Smooth muscle cell (in vitro differentiated cells): ENCODE data around the gene MYOM3. TPM values are rescaled to one million over a fixed set of nuclear protein-coding genes. Genes with fewer than 3 reads are reported as not detected.
A peak's percentile ranks its signal among the peaks of the same experiment; 100 is the strongest.

Experiments used
- DNase-seq: peaks from one replicate; lab custom pipeline; 2025; ENCODE audit not compliant: unreplicated experiment; lab: John Stamatoyannopoulos, UW
- H2AFZ ChIP-seq: fragments of 200-600 bp; sonication (generic); 2 replicates; pipeline ENCODE4 v1.6.0; 2016; ENCODE audit warnings: antibody characterized with exemption, low read depth, mild to moderate bottlenecking
- H3F3A ChIP-seq: fragments of 200-600 bp; sonication (generic); 2 replicates; pipeline ENCODE4 v1.6.0; 2017; ENCODE audit warnings: antibody characterized with exemption, low read depth
- H3K27ac ChIP-seq: fragments of 200-600 bp; sonication (generic); 2 replicates; pipeline ENCODE4 v1.5.1; 2016; ENCODE audit warnings: low read depth, mild to moderate bottlenecking
- H3K27me3 ChIP-seq: fragments of 200-600 bp; sonication (generic); 2 replicates; pipeline ENCODE4 v1.6.1; 2016; ENCODE audit warnings: low read depth, mild to moderate bottlenecking
- H3K36me3 ChIP-seq: fragments of 200-600 bp; sonication (generic); 2 replicates; pipeline ENCODE4 v1.5.1; 2016; ENCODE audit warnings: low read depth
- H3K4me1 ChIP-seq: fragments of 200-600 bp; sonication (generic); 2 replicates; pipeline ENCODE4 v1.5.1; 2016; ENCODE audit warnings: low read depth
- H3K4me2 ChIP-seq: fragments of 200-600 bp; sonication (generic); 2 replicates; pipeline ENCODE4 v1.6.0; 2016; ENCODE audit warnings: mild to moderate bottlenecking
- H3K4me3 ChIP-seq: fragments of 200-600 bp; sonication (generic); 2 replicates; pipeline ENCODE4 v1.5.1; 2016; ENCODE audit warnings: mild to moderate bottlenecking
- H3K79me2 ChIP-seq: fragments of 200-600 bp; sonication (generic); 2 replicates; pipeline ENCODE4 v1.6.0; 2016; ENCODE audit warnings: low read depth, mild to moderate bottlenecking
- H3K9ac ChIP-seq: fragments of 200-600 bp; sonication (generic); 2 replicates; pipeline ENCODE4 v1.6.0; 2016; ENCODE audit warnings: low read depth
- H3K9me3 ChIP-seq: fragments of 200-600 bp; sonication (generic); replicated peaks from 2 replicates; pipeline ENCODE4 v1.5.1; 2016; ENCODE audit warnings: low read depth
- H4K20me1 ChIP-seq: fragments of 200-600 bp; sonication (generic); 2 replicates; pipeline ENCODE4 v1.6.0; 2016; ENCODE audit warnings: low read depth
- WGBS: methylation state at CpG from one replicate; pipeline ENCODE4 v1.1.7; 2016; ENCODE audit warnings: low lambda C conversion rate; 5-methylcytosine and 5-hydroxymethylcytosine counted together
- polyA plus RNA-seq: library from polyadenylated mRNA; unstranded; fragments of >200 nt; fragmentation: Nextera tagmentation; extraction: Ambion mirVana; gene quantifications from 2 replicates; pipeline ENCODE4 v1.2.1, GENCODE V29; 2016
- total RNA-seq: library from RNA; depleted of rRNA; stranded (reverse); fragments of >200 nt; gene quantifications from 2 replicates; pipeline ENCODE4 v1.2.3, GENCODE V29; 2014
- TF ChIP-seq, protein P1 (sequence below): fragments of 200-600 bp; sonication (generic); IDR thresholded peaks from 2 replicates; pipeline ENCODE4 v1.5.1; 2017; ENCODE audit warnings: borderline replicate concordance, mild to moderate bottlenecking, antibody characterized with exemption; ENCODE audit not compliant: insufficient read depth, poor library complexity, severe bottlenecking

Gene MYOM3
- total and polyA plus RNA-seq, 2 experiments from 2014 or later = 0.18 to 0.26 TPM

DNA sequence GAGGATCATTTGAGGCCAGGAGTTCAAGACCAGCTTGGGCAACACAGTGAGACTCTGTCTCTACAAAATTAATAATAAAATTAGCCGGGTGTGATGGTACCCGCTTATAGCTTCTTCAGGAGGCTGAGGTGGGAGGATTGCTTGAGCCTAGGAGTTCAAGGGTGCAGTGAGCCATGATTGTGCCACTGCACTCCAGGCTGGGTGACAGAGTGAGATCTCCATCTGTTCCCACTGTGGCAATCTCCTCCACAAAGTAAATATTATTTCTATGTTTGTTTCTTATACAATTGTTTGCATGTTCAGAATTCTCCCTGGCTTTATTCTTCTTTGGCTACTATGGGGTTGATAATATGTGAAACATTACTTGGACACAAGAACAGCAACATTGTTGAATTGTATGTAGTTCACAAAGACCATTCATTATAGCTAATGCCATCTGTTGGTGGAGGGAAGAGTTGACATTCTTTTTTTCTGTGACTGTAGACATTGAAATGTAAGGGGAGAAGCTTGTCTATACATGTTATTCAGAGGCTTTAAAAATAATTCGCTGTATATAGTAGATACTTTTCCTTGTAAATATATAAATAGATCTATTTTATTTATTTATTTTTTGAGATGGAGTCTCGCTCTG, 84.0 kb downstream of the MYOM3 start:
- no peak overlapping the region for H3K27ac ChIP-seq
- no peak for DNase-seq
- TF ChIP-seq, protein P1, sequence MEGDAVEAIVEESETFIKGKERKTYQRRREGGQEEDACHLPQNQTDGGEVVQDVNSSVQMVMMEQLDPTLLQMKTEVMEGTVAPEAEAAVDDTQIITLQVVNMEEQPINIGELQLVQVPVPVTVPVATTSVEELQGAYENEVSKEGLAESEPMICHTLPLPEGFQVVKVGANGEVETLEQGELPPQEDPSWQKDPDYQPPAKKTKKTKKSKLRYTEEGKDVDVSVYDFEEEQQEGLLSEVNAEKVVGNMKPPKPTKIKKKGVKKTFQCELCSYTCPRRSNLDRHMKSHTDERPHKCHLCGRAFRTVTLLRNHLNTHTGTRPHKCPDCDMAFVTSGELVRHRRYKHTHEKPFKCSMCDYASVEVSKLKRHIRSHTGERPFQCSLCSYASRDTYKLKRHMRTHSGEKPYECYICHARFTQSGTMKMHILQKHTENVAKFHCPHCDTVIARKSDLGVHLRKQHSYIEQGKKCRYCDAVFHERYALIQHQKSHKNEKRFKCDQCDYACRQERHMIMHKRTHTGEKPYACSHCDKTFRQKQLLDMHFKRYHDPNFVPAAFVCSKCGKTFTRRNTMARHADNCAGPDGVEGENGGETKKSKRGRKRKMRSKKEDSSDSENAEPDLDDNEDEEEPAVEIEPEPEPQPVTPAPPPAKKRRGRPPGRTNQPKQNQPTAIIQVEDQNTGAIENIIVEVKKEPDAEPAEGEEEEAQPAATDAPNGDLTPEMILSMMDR = peak; percentile 47

DNA sequence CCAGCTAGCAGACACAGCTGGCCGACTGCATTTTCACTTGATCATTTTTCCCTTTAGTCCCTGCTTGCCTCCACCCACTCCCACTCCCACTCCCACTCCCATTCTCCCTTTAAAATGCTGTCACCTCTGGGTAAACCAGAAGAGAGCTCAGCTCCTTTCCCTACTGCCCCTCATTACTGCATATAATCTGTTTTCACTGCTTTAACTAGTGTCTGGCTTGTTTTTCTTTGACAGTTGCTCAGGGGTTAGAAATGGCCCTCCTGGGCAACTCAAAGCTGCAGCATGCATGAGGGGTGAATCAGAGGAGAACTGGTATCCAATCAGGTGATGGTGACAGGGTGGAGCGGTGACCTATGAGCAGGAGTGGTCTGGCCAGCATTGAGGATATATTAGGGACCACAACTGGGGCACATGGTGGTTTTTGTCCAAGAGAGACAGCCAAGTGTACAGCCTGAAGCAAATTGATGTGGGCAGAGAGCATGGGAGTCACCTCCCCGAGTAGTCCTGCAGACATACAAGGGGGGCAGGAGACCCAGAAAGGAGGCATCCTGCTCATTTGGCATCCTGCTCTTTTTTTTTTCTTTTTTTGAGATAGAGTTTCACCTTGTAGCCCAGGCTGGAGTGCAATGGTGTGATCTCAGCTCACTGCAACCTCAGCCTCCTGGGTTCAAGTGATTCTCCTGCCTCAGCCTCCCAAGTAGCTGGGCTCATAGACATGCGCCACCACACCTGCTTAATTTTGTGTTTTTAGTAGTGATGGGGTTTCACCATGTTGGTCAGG, 89.2 kb downstream of the MYOM3 start:
- no peak overlapping the region for H2AFZ ChIP-seq
- no peak for DNase-seq
- H3K4me2 ChIP-seq = peak overlapping the region; percentile 58
- H3K9me3 ChIP-seq = no peaks in the 10 kb centered on the region
- H3K36me3 ChIP-seq = no peaks in the 10 kb centered on the region
- TF ChIP-seq, protein P1 = no peak
- H3K4me3 ChIP-seq = no peak overlapping the region
- no peaks in the 10 kb centered on the region for H3K79me2 ChIP-seq
- peak overlapping the region; percentile 58 for H3K9ac ChIP-seq
- no peaks in the 10 kb centered on the region for H3K27me3 ChIP-seq
- H3F3A ChIP-seq = peaks cover 3% of the 10 kb centered on the region
- 37% methylated on average over 4 of the region's 4 CpGs for WGBS
- peaks cover 3% of the 10 kb centered on the region for H3K4me1 ChIP-seq
- no peaks in the 10 kb centered on the region for H4K20me1 ChIP-seq
- peak overlapping the region; percentile 82 for H3K27ac ChIP-seq

More for the DNA sequence above, 84.0 kb downstream of the MYOM3 start:
- WGBS = 83% methylated on average over 4 of the region's 4 CpGs
- Histone ChIP-seq H3K4me1 (no peaks in the 10 kb centered on the region), H3K9ac (no peak overlapping the region), H3K9me3 (no peaks in the 10 kb centered on the region), H3K4me2 (no peak overlapping the region), H3K79me2 (no peaks in the 10 kb centered on the region), H3K27me3 (no peaks in the 10 kb centered on the region), H3K36me3 (no peaks in the 10 kb centered on the region), H3F3A (no peaks in the 10 kb centered on the region), H2AFZ (no peak overlapping the region), H4K20me1 (no peaks in the 10 kb centered on the region), H3K4me3 (no peak overlapping the region)

DNA sequence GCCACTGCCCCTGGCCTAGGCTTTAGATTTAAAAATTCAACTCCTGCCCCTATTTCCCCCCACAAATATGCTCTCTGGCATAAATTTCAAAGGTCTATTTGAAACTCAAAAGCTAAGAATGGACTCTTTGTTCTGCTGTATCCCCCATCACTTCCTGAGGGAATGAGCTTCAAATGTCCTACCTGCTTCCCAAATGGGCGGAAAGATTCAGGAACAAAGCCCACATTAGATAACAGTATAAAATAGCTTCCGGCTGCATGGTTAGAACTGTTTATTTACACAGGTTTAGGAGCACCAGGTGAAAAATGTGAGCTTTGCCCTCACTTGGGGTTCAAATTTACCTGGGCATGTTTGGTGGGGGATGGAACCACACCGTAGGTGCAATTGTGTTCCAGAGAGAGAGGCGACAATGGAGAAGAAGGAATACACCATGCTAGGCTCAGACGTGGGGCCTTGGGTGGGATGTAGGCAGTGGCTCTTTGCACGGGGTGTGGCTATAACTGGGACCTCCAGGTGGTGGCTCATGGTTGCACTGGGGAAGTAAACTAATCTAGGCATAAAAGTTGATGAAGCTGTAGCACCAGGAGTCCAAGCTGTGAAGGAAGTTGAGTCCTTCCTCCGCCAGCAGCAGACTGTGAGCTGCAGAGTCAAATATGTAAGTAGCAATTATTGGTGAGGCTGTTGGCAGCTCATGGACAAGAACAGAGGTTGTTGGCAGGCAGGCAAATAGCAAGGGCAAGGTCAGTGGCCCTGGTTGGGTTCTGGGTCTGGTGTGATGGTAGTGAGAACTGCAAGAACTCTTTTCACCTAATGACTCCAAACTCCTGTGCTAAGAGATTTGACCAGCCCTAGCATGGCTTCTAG, 90.3 kb downstream of the MYOM3 start:
- WGBS = 89% methylated on average over 7 of the region's 7 CpGs
- peak overlapping the region; percentile 82 for H3K27ac ChIP-seq
- TF ChIP-seq, protein P1 = no peak
- peaks cover 8% of the 10 kb centered on the region for H3F3A ChIP-seq
- H3K27me3 ChIP-seq = no peaks in the 10 kb centered on the region
- H3K4me1 ChIP-seq = peaks cover 3% of the 10 kb centered on the region
- no peak overlapping the region for H3K4me3 ChIP-seq
- no peaks in the 10 kb centered on the region for H4K20me1 ChIP-seq
- H2AFZ ChIP-seq = no peak overlapping the region
- peak overlapping the region; percentile 58 for H3K4me2 ChIP-seq
- DNase-seq = no peak
- peak overlapping the region; percentile 58 for H3K9ac ChIP-seq
- no peaks in the 10 kb centered on the region for H3K9me3 ChIP-seq
- no peaks in the 10 kb centered on the region for H3K79me2 ChIP-seq
- no peaks in the 10 kb centered on the region for H3K36me3 ChIP-seq
